Adrenal gland (tissue), 5 donors: ENCODE data around the gene APIP.

Experiments
- POLR2A ChIP-seq, 2 donors: fragments of 450-650 bp; IDR thresholded peaks; one replicate each; pipeline ENCODE4 v1.6.1; 2017; ENCODE audit warnings: antibody characterized with exemption in 2 of 2, mild to moderate bottlenecking in 2 of 2, moderate library complexity in 1 of 2
- TF ChIP-seq, protein P1 (sequence below), 6 experiments: fragments of 450-650 bp in 4 of 6; fragments of 200-600 bp in 2 of 6; sonication (generic) in 1 of 6; IDR thresholded peaks; 1 replicate in 5 of 6; 2 replicates in 1 of 6; pipeline versions ENCODE4 v1.5.1 to v1.8.0; 2016 to 2021; ENCODE audit warnings: antibody characterized with exemption in 6 of 6, mild to moderate bottlenecking in 2 of 6, moderate library complexity in 1 of 6
- donor health status: DM: no; HTN: no; CAD: no.

DNA sequence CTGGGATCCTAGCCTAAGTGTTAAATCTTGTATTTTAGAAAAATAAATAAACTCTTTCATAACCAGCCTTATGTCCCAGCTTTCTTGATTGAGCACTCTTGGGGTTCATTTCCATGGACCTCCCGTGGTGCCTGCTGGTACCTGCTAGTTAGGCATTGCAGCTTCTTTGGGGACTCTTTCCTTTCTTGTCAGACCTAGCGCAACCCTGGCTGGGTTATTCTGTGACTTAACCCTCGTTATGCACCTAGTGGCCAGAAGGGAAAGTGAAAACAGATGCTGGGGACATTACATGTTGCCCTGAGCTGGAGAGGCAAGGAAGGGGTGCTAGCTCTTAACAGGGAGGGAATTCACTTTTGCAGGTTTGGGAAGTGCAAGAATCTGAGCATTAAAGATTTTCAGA lies 46.8 kb downstream of the APIP start:
- TF ChIP-seq, protein P1, sequence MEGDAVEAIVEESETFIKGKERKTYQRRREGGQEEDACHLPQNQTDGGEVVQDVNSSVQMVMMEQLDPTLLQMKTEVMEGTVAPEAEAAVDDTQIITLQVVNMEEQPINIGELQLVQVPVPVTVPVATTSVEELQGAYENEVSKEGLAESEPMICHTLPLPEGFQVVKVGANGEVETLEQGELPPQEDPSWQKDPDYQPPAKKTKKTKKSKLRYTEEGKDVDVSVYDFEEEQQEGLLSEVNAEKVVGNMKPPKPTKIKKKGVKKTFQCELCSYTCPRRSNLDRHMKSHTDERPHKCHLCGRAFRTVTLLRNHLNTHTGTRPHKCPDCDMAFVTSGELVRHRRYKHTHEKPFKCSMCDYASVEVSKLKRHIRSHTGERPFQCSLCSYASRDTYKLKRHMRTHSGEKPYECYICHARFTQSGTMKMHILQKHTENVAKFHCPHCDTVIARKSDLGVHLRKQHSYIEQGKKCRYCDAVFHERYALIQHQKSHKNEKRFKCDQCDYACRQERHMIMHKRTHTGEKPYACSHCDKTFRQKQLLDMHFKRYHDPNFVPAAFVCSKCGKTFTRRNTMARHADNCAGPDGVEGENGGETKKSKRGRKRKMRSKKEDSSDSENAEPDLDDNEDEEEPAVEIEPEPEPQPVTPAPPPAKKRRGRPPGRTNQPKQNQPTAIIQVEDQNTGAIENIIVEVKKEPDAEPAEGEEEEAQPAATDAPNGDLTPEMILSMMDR (IDR thresholded peaks at IDR 0.05) = no peak
- TF ChIP-seq POLR2A (IDR thresholded peaks at IDR 0.05) = no peak
